ENCODE measurements around the gene DNMT3A.

Gene DNMT3A

GRCh38 chr2:25202275-25202674, 139.4 kb downstream of the DNMT3A start:
- DNase-seq (ENCODE audit: low spot score) = no peak

- no peak for DNase-seq (ENCODE audit: low spot score)
Measured at GRCh38 chr2:25201794-25202193, 139.9 kb downstream of the DNMT3A start.

- no peak for DNase-seq (ENCODE audit: low spot score)
Measured at GRCh38 chr2:25201265-25201664, 140.5 kb downstream of the DNMT3A start.

GRCh38 chr2:25198576-25198975, 143.1 kb downstream of the DNMT3A start:
- DNase-seq (ENCODE audit: low spot score) = no peak

GRCh38 chr2:25198209-25198525, 143.6 kb downstream of the DNMT3A start:
- no peak for DNase-seq (ENCODE audit: low spot score)

GRCh38 chr2:25197336-25198208, 144.2 kb downstream of the DNMT3A start:
- DNase-seq (ENCODE audit: low spot score) = no peak

- no peak for DNase-seq (ENCODE audit: low spot score)
Measured at GRCh38 chr2:25194576-25195122, 147.1 kb downstream of the DNMT3A start.

GRCh38 chr2:25190536-25190935, 151.2 kb downstream of the DNMT3A start:
- no peak for DNase-seq (ENCODE audit: low spot score)

GRCh38 chr2:25188405-25188804, 153.3 kb downstream of the DNMT3A start:
- DNase-seq (ENCODE audit: low spot score) = no peak

- DNase-seq (ENCODE audit: low spot score) = no peak
Measured at GRCh38 chr2:25187729-25188350, 153.9 kb downstream of the DNMT3A start.

- no peak for DNase-seq (ENCODE audit: low spot score)
Measured at GRCh38 chr2:25184254-25184653, 157.5 kb downstream of the DNMT3A start.

GRCh38 chr2:25178976-25179375, 162.7 kb downstream of the DNMT3A start:
- no peak for DNase-seq (ENCODE audit: low spot score)

All from hematopoietic multipotent progenitor cell treated with erythropoietin and hydrocortisone succinate and interleukin-3 and kit ligand, for 17 days (in vitro differentiated cells).